Transverse colon (tissue), 4 donors: ENCODE results near the gene RRBP1.

Source experiments
- CTCF ChIP-seq, 5 experiments: fragments of 200-600 bp in 3 of 5; fragments of 450-650 bp in 2 of 5; sonication (generic) in 3 of 5; IDR thresholded peaks; 1 replicate in 2 of 5; 2 replicates in 3 of 5; pipeline ENCODE4 v1.5.1; 2016 to 2017; ENCODE audit warnings: antibody characterized with exemption in 5 of 5, inconsistent platforms in 3 of 5, mild to moderate bottlenecking in 2 of 5, moderate library complexity in 1 of 5
- POLR2AphosphoS5 ChIP-seq, 3 donors: sonication (generic); formaldehyde crosslinking; IDR thresholded peaks; one replicate each; pipeline ENCODE4 v1.6.1; 2016; ENCODE audit warnings: antibody characterized with exemption in 3 of 3

- TF ChIP-seq CTCF (IDR thresholded peaks at IDR 0.05) (no peak), POLR2AphosphoS5 (IDR thresholded peaks at IDR 0.05) (no peak)
These were observed 41.7 kb downstream of the RRBP1 start for GRCh38 chr20:17640146-17640874.
